ENCODE results near the gene TRIM32.

TRIM32 gene, protein sequence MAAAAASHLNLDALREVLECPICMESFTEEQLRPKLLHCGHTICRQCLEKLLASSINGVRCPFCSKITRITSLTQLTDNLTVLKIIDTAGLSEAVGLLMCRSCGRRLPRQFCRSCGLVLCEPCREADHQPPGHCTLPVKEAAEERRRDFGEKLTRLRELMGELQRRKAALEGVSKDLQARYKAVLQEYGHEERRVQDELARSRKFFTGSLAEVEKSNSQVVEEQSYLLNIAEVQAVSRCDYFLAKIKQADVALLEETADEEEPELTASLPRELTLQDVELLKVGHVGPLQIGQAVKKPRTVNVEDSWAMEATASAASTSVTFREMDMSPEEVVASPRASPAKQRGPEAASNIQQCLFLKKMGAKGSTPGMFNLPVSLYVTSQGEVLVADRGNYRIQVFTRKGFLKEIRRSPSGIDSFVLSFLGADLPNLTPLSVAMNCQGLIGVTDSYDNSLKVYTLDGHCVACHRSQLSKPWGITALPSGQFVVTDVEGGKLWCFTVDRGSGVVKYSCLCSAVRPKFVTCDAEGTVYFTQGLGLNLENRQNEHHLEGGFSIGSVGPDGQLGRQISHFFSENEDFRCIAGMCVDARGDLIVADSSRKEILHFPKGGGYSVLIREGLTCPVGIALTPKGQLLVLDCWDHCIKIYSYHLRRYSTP

DNA sequence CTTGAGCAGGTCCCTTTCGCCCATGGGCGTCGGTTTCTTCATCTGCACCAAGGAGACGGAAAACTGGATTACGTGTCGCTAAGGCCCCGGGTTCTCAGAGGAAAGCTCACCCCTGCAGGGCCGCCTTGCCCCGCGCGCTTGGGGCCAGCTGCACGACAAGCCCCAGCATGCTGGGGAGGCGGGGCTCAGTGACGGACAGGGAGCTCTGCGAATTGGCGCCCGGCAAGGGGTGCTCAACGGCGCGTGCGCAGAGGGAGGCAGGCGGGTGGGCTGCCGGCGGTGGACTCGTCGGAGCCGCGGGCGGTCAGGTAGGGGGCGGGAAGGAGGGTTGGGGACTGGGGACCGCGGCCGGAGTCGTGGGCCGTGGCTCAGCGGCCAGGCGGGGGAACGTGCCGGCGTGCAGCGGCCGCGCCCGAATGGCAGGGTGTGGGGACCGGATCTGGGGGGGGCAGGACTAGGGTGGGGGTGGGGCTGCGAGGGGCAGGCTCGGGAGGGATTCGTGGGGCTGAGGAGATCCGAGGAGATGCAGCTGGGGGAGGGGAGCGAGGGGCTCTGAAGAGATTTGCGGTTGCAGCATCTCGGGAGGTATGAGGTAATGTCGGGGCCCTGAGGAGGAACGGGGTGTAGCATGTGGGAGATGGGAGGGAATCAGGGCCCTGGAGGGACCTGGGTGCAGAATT is at the start of gene TRIM32:
Gene TRIM32 (plus strand): TSS at position 232 of the 680 bp plus-strand sequence. CDS start 10,438 bp downstream, outside the sequence.
- peak in 1 of 2 experiments; percentile 54 for DNase-seq

DNA sequence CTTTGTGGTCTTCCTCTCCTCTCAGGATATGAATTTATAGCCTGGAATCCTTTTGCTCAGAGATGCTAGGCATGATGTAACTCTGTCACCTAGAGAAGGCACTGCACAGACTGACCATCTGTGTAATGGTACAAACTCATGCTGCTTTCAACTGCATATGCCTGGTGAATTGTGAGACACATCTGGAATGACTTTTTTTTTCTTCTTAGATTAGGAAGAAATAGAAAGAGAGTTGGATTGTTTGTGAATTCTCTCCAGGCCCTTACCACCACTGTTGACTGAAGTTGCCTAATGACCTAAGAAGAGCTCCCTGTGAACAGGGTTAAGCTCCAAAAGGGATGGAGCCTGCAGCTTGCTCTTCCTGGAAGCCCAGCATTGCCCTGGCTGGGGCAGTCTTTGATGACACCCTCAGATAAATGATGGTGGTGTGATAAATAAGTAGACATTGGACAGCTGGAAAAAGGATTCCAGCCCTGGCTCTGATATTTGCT is 47.8 kb upstream of the TRIM32 start:
- no peak for DNase-seq

DNA sequence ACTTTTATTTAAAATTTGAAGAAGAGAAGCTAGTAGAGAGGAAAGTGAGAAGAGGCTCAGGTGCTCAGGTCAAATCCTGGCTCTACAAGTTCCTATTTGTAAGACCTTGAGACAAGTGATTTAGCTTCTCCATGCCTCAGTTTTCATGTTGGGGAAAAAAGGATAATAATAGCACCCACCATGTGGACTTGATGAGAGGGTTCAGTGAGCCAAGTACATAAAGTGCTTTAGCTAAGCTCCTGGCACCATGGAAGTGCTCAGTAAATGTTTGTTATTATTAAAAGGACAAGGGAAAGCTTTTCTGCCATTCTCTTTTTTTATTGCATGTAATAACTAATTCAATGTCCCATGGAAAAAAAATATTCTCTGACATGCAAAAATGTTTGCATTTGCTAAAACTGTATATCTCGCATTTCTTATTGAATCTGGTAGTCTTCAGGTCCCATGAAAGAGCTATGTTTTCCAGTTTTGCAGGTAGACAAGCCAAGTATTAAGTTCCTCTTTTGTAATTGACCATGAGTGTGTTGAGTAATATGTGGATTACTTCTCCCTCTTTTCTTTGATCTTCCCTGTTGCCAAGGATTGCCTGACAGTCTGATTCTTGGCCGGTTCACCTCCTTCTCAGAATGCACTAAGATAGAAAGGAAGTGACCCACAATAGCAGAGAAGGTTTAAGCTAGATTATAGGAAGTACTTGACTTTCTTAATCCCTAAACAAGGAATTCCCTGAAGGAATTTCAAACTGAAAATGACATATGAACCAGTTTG is 45.6 kb upstream of the TRIM32 start:
- DNase-seq, result no peak

DNA sequence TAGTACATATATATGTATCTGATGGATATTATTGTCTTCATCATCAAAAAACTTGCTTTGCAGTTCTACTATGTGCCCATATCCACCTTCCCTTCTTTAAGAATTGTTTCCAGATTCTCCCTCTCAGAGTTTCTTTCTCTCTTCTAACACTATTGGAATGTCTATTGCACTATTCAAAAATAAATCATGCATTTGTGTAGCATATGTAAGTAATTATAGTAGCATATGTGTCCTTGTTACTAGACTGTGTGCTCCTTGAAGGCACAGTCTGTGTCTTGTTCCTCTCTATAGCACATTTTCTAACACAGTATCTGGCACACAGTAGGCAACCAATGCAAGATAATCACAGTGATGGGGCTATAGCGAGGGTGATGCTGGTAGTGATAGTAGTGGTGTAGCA is 43.4 kb upstream of the TRIM32 start:
- no peak for DNase-seq

DNA sequence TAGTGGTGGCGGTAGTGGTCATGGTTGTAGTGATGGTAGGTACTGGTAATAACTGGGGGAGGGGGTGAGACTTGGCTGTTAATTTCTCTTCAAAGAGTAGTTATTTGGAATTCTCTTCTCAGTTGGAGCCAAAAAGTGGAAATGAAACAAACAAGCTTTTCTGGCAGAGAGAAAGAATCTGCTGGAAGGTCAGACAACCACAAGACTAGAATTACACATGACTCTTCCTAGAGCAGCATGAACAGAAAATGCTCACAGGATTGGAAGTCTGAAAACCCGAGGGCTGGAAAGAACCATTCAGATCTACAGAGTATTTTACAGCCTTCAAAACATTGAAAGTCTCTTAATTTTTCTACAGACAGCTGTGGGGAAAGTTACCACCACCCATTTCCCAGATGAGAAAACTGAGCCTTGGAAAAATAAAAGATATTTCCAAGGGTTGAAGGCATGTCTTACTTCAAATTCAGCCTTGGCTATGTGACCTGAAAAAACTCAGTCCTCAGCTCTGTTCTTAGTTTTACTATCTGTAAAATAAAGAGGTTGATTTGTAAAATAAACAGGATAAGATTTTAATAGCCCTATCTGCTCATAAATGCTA is 42.9 kb upstream of the TRIM32 start:
- no peak for DNase-seq

DNA sequence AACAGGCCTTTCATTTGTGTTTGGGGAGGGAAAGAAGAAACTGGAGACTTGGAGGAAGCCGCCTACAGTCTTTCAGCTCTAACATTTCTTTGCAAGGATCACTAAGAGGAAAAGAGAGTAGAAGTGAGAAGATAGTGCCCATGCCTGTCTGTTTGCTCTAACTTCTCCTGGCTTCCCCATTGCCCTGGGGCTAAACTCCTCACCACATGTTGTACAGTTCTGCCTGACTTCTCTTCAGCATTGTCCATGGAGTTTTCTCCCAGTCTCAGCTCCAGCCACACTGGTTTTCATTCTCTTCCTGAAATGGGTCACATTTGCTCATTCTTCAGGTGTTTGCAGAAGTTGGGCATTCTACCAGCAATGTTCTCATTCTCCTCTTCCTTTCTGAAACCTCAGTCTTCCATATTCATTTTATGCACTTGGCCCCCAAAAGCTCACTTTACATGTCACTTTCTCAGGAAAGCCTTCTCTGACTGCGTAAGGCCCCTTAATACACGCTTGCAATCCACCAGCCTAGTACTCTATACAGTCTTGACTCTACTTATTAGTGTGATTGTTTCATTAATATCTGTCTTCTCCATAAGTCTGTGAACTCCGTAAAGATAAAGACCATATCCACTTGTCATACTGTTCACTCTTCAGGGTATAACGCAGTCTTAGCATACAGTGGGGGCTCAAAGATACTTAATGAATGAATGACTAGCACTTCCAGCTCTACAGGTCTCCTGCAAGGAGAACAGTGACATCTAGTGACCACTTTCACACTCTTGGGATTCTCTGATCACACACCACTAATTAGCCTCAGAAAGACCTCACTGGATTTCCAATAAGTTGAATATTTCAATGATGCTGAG is 40.2 kb upstream of the TRIM32 start:
- no peak for DNase-seq

DNA sequence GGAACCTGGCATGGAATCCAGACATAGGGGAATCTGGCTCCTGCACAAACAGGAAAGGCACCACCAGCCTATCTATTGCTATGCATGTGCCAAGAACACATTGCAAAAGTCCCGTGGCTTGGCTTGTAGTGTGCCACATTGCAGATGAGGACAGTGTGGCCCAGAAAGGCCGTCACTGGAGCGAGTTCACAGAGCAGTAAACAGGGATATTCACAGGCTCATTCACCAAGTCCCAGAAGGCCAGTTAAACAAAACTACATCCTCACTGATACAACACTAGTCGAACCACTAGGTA is 39.6 kb upstream of the TRIM32 start:
- no peak for DNase-seq

DNA sequence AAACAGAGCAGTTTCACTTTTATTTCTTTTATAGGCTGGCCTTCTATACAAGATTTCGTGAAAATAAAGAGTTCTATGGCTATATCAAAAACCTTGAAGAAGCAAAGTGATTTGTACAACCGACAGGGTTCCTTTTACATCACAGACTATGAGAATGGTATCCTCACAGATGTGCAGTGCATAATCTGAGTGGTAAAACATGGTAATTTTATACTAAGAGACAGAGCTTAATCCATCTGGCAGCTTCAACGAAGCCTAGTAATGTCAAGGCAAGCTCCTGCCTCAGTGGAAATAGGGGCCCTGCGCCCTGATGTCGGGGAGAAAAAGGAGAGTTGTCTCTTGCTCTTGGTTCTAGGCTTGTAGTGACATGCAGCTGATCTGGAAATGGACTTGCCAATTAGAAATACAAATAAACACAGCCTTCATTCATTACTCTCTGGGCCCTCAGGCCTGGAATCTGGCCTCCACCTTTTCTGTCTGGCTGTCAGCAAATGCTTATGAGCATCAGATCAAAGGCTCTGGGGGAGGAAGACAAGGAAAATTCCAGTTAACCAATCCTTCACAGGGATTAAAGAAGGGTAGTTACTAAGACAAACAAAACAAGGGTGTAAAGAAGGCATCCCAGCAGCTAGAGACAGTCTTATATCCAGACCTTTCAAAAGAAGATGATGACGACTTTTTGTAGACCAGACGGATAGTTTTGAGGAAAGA is 33.6 kb upstream of the TRIM32 start:
- DNase-seq, result no peak

DNA sequence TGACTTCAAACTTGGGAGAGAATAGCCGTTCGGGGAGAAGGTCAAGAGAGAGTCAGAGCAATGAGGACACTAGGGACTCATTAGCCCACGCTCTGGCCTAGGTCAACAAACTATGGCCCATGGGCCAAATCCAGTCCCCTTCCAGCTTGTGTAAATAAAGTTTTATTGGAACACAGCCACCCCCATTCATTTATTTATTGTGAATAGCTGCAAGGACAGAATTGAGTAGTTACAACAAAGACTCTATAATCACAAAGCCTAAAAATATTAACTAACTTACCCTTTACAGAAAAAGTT is 33.1 kb upstream of the TRIM32 start:
- no peak for DNase-seq

DNA sequence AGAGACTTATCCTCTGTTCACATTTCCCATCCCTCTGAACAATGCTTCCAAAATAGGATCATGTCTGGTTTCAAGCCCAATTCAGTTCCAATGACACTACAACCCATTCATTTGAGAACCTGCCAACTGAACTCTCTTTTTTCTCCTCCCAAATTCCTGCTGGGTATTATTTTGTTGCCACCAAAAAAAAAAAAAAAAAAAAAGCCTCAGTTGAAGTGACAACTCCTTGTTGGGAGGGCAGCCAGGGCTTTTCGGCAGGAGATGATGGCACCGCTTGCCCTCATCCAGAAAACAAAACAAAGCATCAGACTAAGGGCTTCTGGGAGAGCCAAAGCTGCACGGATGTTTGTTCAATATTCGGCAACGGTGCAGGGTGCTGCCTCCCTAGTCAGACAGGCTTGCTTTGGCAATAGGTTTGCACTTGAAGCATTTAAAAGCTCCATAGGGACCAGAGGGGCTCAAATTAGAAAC is 30.6 kb upstream of the TRIM32 start:
- no peak for DNase-seq

DNA sequence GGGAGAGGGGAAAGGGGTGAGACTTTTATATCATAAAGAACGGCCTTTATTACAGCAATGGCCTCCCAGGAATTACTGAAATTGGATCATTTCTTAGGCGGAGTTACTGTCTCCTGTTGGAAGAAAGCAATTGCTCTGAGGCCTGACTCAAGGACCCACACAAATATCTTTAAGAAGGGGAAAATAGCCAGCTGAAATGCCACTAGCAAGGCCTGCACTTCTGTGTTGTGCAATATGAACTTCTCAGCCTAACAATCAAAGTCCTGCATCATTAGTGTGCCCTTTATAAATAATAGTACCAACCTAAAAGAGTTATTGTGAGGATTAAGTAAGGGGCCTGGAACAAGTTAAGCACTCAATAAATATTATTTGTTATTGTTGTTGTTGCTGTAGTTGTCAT is 30.1 kb upstream of the TRIM32 start:
- no peak for DNase-seq

DNA sequence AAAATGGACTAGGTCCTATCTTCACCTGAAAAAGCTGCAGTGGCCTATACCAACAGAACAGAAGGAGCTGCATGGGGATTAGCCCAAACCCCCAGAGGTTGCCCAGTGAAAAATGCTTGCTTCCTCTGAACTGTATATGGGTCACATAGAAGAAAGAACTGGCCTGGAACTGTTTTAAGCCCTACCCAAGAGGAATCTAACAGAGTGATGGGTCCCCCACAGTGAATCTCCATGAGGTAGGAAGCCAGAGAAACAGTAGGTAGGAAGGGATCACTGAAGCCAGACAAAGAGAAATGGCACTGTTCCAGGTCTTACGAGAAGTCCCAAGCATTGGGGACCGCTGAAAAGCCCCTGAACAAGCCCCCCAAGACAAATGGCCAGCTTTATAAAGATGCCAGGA is 28.8 kb upstream of the TRIM32 start:
- no peak for DNase-seq

DNA sequence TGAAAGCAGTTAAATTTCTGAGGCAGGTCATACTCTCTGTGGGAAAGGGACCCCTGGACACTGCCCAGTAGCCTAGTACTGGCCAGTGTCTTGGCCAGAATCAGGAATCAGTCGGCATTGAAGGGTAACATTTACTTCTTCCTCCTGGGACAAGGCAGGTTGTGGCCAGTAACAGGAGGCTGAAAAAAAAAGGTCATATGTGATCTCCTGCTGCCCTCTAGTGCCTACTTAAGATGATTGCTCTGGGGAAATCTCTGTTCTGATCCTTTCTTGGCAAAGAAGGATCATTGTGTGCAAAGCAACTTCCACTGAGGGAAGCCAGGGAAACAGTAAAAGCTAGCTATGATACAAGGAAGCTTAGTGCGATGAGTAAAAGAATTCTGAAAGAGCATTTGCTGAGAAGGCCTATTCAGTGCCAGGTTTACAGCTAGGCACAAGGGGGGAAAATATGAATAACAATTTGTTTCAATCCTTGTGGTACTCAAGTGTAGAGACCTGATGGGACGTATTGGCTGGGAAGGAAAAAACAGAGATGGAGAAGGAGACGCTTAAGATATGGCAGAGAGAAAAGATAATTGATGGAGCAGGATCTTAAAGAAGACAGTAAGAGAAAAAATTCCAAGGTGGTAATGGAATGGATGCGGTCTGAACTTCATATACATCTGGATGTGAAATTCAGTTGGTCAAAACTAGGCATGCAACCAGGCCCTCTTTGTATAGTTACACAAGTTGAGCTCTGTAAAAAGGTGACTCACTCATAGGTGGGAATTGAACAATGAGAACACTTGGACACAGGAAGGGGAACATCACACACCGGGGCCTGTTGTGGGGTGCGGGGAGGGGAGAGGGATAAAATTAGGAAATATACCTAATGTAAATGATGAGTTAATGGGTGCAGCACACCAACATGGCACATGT is 25.8 kb upstream of the TRIM32 start:
- peak; percentile 27 to 37 for DNase-seq

DNA sequence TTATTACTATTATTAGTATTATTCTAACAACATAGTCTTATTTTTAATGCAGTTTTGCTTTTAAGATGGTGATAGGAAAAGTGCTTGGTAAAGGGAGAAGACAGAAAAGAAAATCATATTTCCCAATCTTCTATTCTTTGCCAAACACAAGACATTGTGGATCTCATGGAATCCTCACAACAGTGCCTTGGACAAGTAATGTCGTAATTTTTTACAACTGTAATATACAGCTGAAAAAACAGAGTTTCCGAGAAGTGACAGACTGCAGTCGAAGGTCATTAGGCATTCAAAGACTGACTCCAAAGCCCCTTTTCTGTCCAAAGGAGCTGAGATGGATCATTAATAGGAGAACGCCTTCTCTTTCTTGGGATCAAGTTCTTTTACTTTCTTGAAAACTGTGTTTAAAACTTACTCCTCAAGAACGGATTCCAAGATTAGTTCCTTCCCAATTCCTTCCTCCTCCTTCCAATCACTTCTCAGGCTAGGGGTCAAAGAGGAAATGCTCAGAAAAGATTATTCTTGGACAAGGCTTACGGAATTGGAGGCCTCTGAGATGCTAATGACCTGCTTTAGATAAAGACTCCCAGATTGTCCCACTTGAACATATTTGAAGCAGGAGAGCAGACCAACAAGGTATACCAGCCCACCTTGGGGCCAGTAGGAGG is 24.3 kb upstream of the TRIM32 start:
- DNase-seq, result no peak

DNA sequence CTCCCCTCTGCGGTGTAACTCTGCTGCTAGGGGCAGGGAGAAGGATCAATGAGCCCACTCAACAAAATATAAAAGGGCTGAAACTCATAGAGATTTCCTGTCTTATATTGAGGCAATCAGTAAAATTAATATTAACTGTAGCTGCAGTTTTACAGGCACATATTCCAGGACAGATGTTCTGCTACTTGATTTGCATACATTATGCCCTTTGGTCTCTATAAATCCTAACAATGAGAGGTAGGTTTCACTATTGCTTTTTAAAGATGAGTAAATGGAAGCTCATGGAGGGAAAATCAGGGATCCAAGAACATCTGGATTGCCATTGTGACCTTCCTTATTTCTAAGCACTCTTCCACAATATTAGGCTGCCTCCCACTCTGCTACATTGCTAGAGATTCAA is 23.5 kb upstream of the TRIM32 start:
- DNase-seq, result no peak

DNA sequence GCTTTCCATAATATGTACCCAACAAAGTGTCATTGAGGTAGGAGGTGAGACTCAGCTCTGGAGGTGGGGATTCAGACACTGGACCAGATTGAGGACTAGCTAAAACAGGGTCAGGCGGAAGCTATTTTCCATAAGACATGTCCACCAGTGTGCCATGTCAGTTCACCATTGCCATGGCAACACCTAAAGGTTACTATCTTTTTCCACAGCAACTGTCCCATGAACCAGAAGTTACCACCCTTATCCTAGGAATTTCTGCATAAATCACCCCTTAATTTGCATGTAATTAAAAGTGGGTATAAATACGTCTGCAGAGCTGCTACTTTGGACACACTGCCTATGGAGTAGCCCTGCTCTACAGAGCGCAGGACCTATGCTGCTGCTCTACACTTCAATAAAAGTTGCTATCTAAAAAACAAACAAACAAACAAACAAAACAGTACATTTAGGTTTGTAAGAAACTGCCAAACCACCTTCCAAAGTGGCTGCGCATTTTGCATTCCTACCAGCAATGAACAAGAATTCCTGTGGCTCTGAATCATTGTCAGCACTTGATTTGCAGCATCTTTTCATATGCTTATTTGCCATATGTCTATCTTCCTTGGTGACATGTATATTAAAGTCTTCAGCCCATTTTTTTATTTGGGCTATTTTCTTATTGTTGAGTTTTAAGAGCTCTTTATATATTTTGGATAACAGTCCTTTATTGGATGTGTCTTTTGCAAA is 18.0 kb upstream of the TRIM32 start:
- no peak for DNase-seq

DNA sequence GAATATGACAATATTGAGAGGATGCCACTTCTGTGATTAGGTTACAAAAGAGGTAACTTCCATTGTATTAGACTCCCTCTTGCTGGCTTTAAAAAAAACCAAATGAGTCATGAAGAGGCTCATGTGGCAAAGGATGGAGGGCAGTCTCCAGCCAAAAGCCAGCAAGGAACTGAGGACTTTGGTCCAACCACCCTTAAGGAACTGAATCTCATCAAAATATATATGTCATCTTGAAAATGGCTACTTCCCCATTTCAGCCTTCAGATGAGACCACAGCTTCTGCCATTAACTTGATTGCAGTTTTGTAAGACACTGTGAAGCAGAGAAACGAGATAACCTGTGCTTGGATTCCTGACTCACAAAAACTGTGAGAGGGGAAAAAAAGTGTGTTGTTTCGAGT is 15.5 kb upstream of the TRIM32 start:
- no peak for DNase-seq

DNA sequence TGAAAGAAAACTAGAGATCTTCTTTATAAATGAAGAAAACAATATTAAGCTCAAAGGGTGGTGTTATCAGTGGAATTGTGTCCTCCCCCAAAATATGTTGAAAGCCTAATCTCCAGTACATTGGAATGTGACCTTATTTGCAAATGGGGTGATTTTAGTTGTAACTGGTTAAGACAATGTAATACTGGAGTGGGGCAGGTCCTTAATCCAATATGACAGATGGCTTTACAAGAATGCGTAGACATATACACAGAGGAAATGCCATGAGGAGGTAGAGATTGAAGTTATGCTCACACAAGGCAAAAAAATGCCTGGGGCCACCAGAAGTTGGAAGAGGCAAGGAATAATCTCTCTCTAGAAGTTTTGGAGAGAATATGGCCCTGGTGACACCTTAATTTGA is 13.7 kb upstream of the TRIM32 start:
- DNase-seq, result no peak

Data from cerebellar nuclear complex (tissue), 1 donor.